Smooth muscle cell (in vitro differentiated cells): ENCODE data around the gene ITGB3. TPM values are rescaled to one million over a fixed set of nuclear protein-coding genes. Genes with fewer than 3 reads are reported as not detected.

ENCODE experiments used
- DNase-seq: peaks from one replicate; lab custom pipeline; 2025; ENCODE audit not compliant: unreplicated experiment; lab: John Stamatoyannopoulos, UW
- H2AFZ ChIP-seq: fragments of 200-600 bp; sonication (generic); 2 replicates; pipeline ENCODE4 v1.6.0; 2016; ENCODE audit warnings: antibody characterized with exemption, low read depth, mild to moderate bottlenecking
- H3F3A ChIP-seq: fragments of 200-600 bp; sonication (generic); 2 replicates; pipeline ENCODE4 v1.6.0; 2017; ENCODE audit warnings: antibody characterized with exemption, low read depth
- H3K27ac ChIP-seq: fragments of 200-600 bp; sonication (generic); 2 replicates; pipeline ENCODE4 v1.5.1; 2016; ENCODE audit warnings: low read depth, mild to moderate bottlenecking
- H3K27me3 ChIP-seq: fragments of 200-600 bp; sonication (generic); 2 replicates; pipeline ENCODE4 v1.6.1; 2016; ENCODE audit warnings: low read depth, mild to moderate bottlenecking
- H3K36me3 ChIP-seq: fragments of 200-600 bp; sonication (generic); 2 replicates; pipeline ENCODE4 v1.5.1; 2016; ENCODE audit warnings: low read depth
- H3K4me1 ChIP-seq: fragments of 200-600 bp; sonication (generic); 2 replicates; pipeline ENCODE4 v1.5.1; 2016; ENCODE audit warnings: low read depth
- H3K4me2 ChIP-seq: fragments of 200-600 bp; sonication (generic); 2 replicates; pipeline ENCODE4 v1.6.0; 2016; ENCODE audit warnings: mild to moderate bottlenecking
- H3K4me3 ChIP-seq: fragments of 200-600 bp; sonication (generic); 2 replicates; pipeline ENCODE4 v1.5.1; 2016; ENCODE audit warnings: mild to moderate bottlenecking
- H3K79me2 ChIP-seq: fragments of 200-600 bp; sonication (generic); 2 replicates; pipeline ENCODE4 v1.6.0; 2016; ENCODE audit warnings: low read depth, mild to moderate bottlenecking
- H3K9ac ChIP-seq: fragments of 200-600 bp; sonication (generic); 2 replicates; pipeline ENCODE4 v1.6.0; 2016; ENCODE audit warnings: low read depth
- H3K9me3 ChIP-seq: fragments of 200-600 bp; sonication (generic); replicated peaks from 2 replicates; pipeline ENCODE4 v1.5.1; 2016; ENCODE audit warnings: low read depth
- H4K20me1 ChIP-seq: fragments of 200-600 bp; sonication (generic); 2 replicates; pipeline ENCODE4 v1.6.0; 2016; ENCODE audit warnings: low read depth
- CTCF ChIP-seq: fragments of 200-600 bp; sonication (generic); IDR thresholded peaks from 2 replicates; pipeline ENCODE4 v1.5.1; 2017; ENCODE audit warnings: borderline replicate concordance, mild to moderate bottlenecking, antibody characterized with exemption; ENCODE audit not compliant: insufficient read depth, poor library complexity, severe bottlenecking
- WGBS: methylation state at CpG from one replicate; pipeline ENCODE4 v1.1.7; 2016; ENCODE audit warnings: low lambda C conversion rate; 5-methylcytosine and 5-hydroxymethylcytosine counted together
- polyA plus RNA-seq: library from polyadenylated mRNA; unstranded; fragments of >200 nt; fragmentation: Nextera tagmentation; extraction: Ambion mirVana; gene quantifications from 2 replicates; pipeline ENCODE4 v1.2.1, GENCODE V29; 2016
- total RNA-seq: library from RNA; depleted of rRNA; stranded (reverse); fragments of >200 nt; gene quantifications from 2 replicates; pipeline ENCODE4 v1.2.3, GENCODE V29; 2014

Gene ITGB3
- total and polyA plus RNA-seq, 2 experiments from 2014 or later: 3.9 to 7.9 TPM

GRCh38 chr17:47318197-47318918, 64.7 kb downstream of the ITGB3 start:
- H3K4me1 ChIP-seq: peaks cover 11% of the 10 kb centered on the region
- no peak overlapping the region for H3K9ac ChIP-seq
- H3K36me3 ChIP-seq: no peaks in the 10 kb centered on the region
- H3K4me2 ChIP-seq: no peak overlapping the region
- no peaks in the 10 kb centered on the region for H4K20me1 ChIP-seq
- H3F3A ChIP-seq: no peaks in the 10 kb centered on the region
- no peaks in the 10 kb centered on the region for H3K9me3 ChIP-seq
- no peak for DNase-seq
- H3K27ac ChIP-seq: no peak overlapping the region
- H3K4me3 ChIP-seq: no peak overlapping the region
- H3K27me3 ChIP-seq: no peaks in the 10 kb centered on the region
- no peak overlapping the region for H2AFZ ChIP-seq
- no peak for TF ChIP-seq CTCF
- WGBS: 85% methylated on average over 3 of the region's 3 CpGs
- no peaks in the 10 kb centered on the region for H3K79me2 ChIP-seq

DNA sequence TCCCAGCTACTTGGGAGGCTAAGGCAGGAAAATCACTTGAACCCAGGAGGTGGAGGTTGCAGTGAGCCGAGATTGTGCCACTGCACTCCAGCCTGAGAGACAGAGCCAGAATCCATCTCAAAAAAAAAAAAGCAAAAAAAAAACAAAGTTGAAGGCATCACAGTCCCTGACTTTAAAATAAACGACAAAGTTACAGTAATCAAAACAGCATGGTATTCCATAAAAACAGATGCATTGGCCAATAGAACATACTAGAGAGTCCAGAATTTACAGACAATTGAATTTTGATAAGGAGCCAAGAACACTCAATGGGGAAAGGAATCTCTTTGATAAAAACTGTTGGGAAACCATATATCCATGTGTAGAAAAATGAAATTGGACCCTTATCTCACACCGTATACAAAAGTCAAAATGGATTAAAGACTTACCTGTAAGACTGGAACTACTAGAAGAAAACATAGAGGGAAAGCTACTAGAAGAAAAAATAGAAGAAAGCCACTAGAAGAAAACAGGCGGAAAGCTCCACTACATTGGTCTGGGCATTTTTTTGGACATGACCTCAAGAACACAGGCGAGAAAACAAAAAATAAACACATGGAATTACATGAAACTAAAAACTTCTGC, 67.4 kb downstream of the ITGB3 start:
- WGBS: 88% methylated on average over 5 of the region's 5 CpGs
- DNase-seq: no peak
- Histone ChIP-seq H3K9me3 (no peaks in the 10 kb centered on the region), H3F3A (no peaks in the 10 kb centered on the region), H3K27me3 (no peaks in the 10 kb centered on the region), H3K4me1 (peaks cover 8% of the 10 kb centered on the region), H3K4me3 (no peak overlapping the region), H3K4me2 (no peak overlapping the region), H2AFZ (no peak overlapping the region), H4K20me1 (no peaks in the 10 kb centered on the region), H3K9ac (no peak overlapping the region), H3K79me2 (no peaks in the 10 kb centered on the region), H3K36me3 (no peaks in the 10 kb centered on the region), H3K27ac (no peak overlapping the region)
- no peak for TF ChIP-seq CTCF

DNA sequence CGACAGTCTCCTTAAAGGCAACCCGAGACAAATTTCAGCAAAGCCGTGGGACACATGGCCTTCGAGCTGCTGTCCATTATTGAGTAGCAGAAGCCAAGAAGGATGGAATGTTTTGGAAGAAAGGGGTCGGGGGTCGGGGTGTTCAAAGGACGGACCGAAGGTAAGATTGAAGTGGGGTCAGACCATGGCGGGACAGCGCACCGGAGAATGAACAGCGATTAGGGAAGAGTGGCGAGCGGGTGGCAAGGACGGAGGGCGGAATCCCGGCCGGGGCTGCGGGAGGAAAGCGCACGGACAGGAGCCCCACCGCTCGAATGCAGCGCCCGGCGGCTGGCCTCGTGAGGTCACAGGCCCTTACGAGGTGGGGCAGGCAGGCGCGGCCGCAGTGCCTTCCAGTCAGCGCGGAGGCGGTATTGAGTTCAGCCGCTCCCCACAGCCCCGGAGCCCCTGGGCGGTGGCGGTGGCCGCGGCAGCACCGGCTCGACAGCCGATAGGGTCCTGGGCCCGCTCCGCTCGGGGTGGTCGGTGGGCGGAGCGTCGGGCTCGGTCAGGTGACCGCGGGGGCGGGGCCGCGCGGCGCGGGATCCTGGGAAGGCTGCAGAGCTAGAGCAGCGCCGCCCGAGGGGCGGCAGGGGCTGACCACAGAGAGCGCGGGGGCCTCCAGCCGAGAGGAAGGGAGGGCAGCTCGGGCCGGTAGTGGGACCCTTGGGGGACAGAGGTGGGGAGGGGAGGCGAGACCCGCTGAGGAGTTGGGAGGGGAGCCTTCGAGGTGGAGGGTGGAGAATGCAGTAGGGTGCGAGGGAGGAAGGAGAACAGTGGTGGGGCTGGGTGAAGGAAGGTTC, 70.0 kb downstream of the ITGB3 start, which contains the start of gene EFCAB13:
Gene EFCAB13 (plus strand): TSS at position 574 of the 842 bp plus-strand sequence. CDS start 4,399 bp downstream, outside the sequence.
- no peaks in the 10 kb centered on the region for H3K9me3 ChIP-seq
- H3K27me3 ChIP-seq: no peaks in the 10 kb centered on the region
- no peaks in the 10 kb centered on the region for H3F3A ChIP-seq
- H3K27ac ChIP-seq: peak within 1 kb of the TSS; percentile 47
- WGBS: 5% methylated on average over 34 of the region's 72 CpGs
- DNase-seq: peak; percentile 44
- H2AFZ ChIP-seq: peak within 1 kb of the TSS; percentile 96
- no peaks in the 10 kb centered on the region for H3K79me2 ChIP-seq
- peak within 1 kb of the TSS; percentile 41 for H3K9ac ChIP-seq
- peak within 1 kb of the TSS; percentile 90 for H3K4me2 ChIP-seq
- no peak for TF ChIP-seq CTCF
- H3K4me3 ChIP-seq: peak within 1 kb of the TSS; percentile 64
- no peaks in the 10 kb centered on the region for H4K20me1 ChIP-seq
- no peaks in the 10 kb centered on the region for H3K36me3 ChIP-seq
- H3K4me1 ChIP-seq: peaks cover 6% of the 10 kb centered on the region
